Stimulated activated CD4-positive, alpha-beta T cell treated with anti-CD3 and anti-CD28 coated beads, Interleukin-4, amount 100 ng/mL, for 24 hours (primary cell): ENCODE results near the gene HPN.
"Not testable (repeated sequence)": the region's sequence is repeated elsewhere in the genome, so short reads cannot be mapped to it uniquely, and the experiment has no call there.

Source experiments
- DNase-seq: peaks from one replicate; pipeline ENCODE4 v3.0.0-alpha.2; 2020

Gene HPN

GRCh38 chr19:35088131-35088913 is 46.8 kb downstream of the HPN start:
- no peak for DNase-seq

- no peak for DNase-seq
These were observed 48.0 kb downstream of the HPN start for GRCh38 chr19:35089554-35089953.

GRCh38 chr19:35090160-35090505 is 48.6 kb downstream of the HPN start:
- DNase-seq = no peak

- peak; percentile 60 for DNase-seq
These were observed 49.1 kb downstream of the HPN start for GRCh38 chr19:35090506-35091214.

- no peak for DNase-seq
These were observed 51.9 kb downstream of the HPN start for GRCh38 chr19:35093430-35093829.

- DNase-seq = no peak
These were observed 52.6 kb downstream of the HPN start for GRCh38 chr19:35093941-35094647.

GRCh38 chr19:35094656-35095055 is 53.1 kb downstream of the HPN start:
- DNase-seq = no peak

GRCh38 chr19:35095667-35096368 is 54.3 kb downstream of the HPN start:
- no peak for DNase-seq

GRCh38 chr19:35098413-35099049 is 57.0 kb downstream of the HPN start:
- DNase-seq = no peak

GRCh38 chr19:35099155-35099896 is 57.8 kb downstream of the HPN start:
- no peak for DNase-seq

GRCh38 chr19:35099897-35100275 is 58.4 kb downstream of the HPN start:
- DNase-seq = no peak

- DNase-seq = no peak
These were observed 59.3 kb downstream of the HPN start for GRCh38 chr19:35100588-35101533.

GRCh38 chr19:35101949-35102348 is 60.4 kb downstream of the HPN start:
- DNase-seq = not testable (repeated sequence)

- DNase-seq = not testable (repeated sequence)
These were observed 62.1 kb downstream of the HPN start for GRCh38 chr19:35103614-35104013.

- DNase-seq = no peak
These were observed 62.8 kb downstream of the HPN start for GRCh38 chr19:35104361-35104760.

GRCh38 chr19:35105047-35105410 is 63.5 kb downstream of the HPN start:
- no peak for DNase-seq

- no peak for DNase-seq
These were observed 64.1 kb downstream of the HPN start for GRCh38 chr19:35105411-35106290.

GRCh38 chr19:35106291-35106583 is 64.7 kb downstream of the HPN start:
- DNase-seq = no peak

GRCh38 chr19:35106898-35107541 is 65.5 kb downstream of the HPN start:
- DNase-seq = no peak

GRCh38 chr19:35107545-35107944 is 66.0 kb downstream of the HPN start:
- peak; percentile 11 for DNase-seq
